ENCODE measurements around the gene DOK4.

Gene DOK4

GRCh38 chr16:57513371-57514102 lies 27.2 kb upstream of the DOK4 start:
- Histone ChIP-seq H3K4me3 (no peak overlapping the region), H3K27ac (no peak overlapping the region)
- no peak for TF ChIP-seq CTCF (IDR thresholded peaks at IDR 0.05)
- no peak for DNase-seq (ENCODE audit: low spot score)

GRCh38 chr16:57512296-57513001 lies 26.2 kb upstream of the DOK4 start:
- H3K27ac ChIP-seq, result no peak overlapping the region
- no peak for DNase-seq (ENCODE audit: low spot score)
- no peak overlapping the region for H3K4me3 ChIP-seq
- TF ChIP-seq CTCF (IDR thresholded peaks at IDR 0.05), result no peak

GRCh38 chr16:57510016-57510871 lies 24.0 kb upstream of the DOK4 start:
- Histone ChIP-seq H3K4me3 (no peak overlapping the region), H3K27ac (no peak overlapping the region)
- DNase-seq (ENCODE audit: low spot score), result no peak
- TF ChIP-seq CTCF (IDR thresholded peaks at IDR 0.05), result no peak

GRCh38 chr16:57509231-57509923 lies 23.1 kb upstream of the DOK4 start:
- no peak for DNase-seq (ENCODE audit: low spot score)
- no peak for TF ChIP-seq CTCF (IDR thresholded peaks at IDR 0.05)

GRCh38 chr16:57508035-57508425 lies 21.7 kb upstream of the DOK4 start:
- Histone ChIP-seq H3K4me3 (no peak overlapping the region), H3K27ac (no peak overlapping the region)
- TF ChIP-seq CTCF (IDR thresholded peaks at IDR 0.05), result no peak
- DNase-seq (ENCODE audit: low spot score), result no peak

More at GRCh38 chr16:57509231-57509923, 23.1 kb upstream of the DOK4 start:
- no peak overlapping the region for H3K27ac ChIP-seq
- no peak overlapping the region for H3K4me3 ChIP-seq

- no peak overlapping the region for H3K27ac ChIP-seq
Observed at GRCh38 chr16:57507136-57508034, 21.1 kb upstream of the DOK4 start.

More at GRCh38 chr16:57507136-57508034, 21.1 kb upstream of the DOK4 start:
- no peak for DNase-seq (ENCODE audit: low spot score)
- no peak for TF ChIP-seq CTCF (IDR thresholded peaks at IDR 0.05)
- no peak overlapping the region for H3K4me3 ChIP-seq

Measured in coronary artery (tissue), 2 donors.